KMS-11 (cell line): ENCODE data around the gene SNX17.
A peak's percentile ranks its signal among the peaks of the same experiment; 100 is the strongest.

ENCODE experiments used
- H2AFZ ChIP-seq: fragments of 200-600 bp; sonication (generic); 2 replicates; pipeline ENCODE4 v1.6.1; 2016; ENCODE audit warnings: antibody characterized with exemption, mixed run types, low read depth
- H3K27ac ChIP-seq: fragments of 200-600 bp; sonication (generic); 2 replicates; pipeline ENCODE4 v1.6.1; 2016; ENCODE audit warnings: mild to moderate bottlenecking, mixed run types
- H3K27me3 ChIP-seq: fragments of 200-600 bp; sonication (generic); 2 replicates; pipeline ENCODE4 v1.6.1; 2017; ENCODE audit warnings: mild to moderate bottlenecking, low read depth, mixed run types, moderate library complexity; ENCODE audit not compliant: insufficient read depth
- H3K36me3 ChIP-seq: fragments of 200-600 bp; sonication (generic); 2 replicates; pipeline ENCODE4 v1.6.1; 2017; ENCODE audit warnings: mild to moderate bottlenecking, mixed run types; ENCODE audit not compliant: insufficient read depth
- H3K4me1 ChIP-seq: fragments of 200-600 bp; sonication (generic); 2 replicates; pipeline ENCODE4 v1.6.1; 2016; ENCODE audit warnings: mild to moderate bottlenecking, low read depth, mixed run types; ENCODE audit not compliant: poor library complexity, severe bottlenecking
- H3K4me2 ChIP-seq: fragments of 200-600 bp; sonication (generic); 2 replicates; pipeline ENCODE4 v1.7.0; 2016; ENCODE audit warnings: mild to moderate bottlenecking, mixed run types
- H3K4me3 ChIP-seq: fragments of 200-600 bp; sonication (generic); IDR thresholded peaks from 2 replicates; pipeline ENCODE4 v1.6.1; 2017; ENCODE audit warnings: low read depth, low read length, mixed read lengths; ENCODE audit not compliant: insufficient read depth
- H3K79me2 ChIP-seq: fragments of 200-600 bp; sonication (generic); 2 replicates; pipeline ENCODE4 v1.6.1; 2016; ENCODE audit warnings: low read depth, mixed run types; ENCODE audit not compliant: insufficient read depth
- H3K9ac ChIP-seq: fragments of 200-600 bp; sonication (generic); 2 replicates; pipeline ENCODE4 v1.6.1; 2016; ENCODE audit warnings: mild to moderate bottlenecking, mixed run types
- H4K20me1 ChIP-seq: fragments of 200-600 bp; sonication (generic); 2 replicates; pipeline ENCODE4 v1.6.1; 2016; ENCODE audit warnings: mild to moderate bottlenecking, mixed run types; ENCODE audit not compliant: insufficient read depth
- TF ChIP-seq, protein P1 (sequence below): fragments of 200-600 bp; sonication (generic); conservative IDR thresholded peaks from 2 replicates; pipeline ENCODE4 v1.6.1; 2017; ENCODE audit warnings: low read depth, mild to moderate bottlenecking, antibody characterized with exemption, low read length, moderate library complexity, mixed read lengths

Gene SNX17

DNA sequence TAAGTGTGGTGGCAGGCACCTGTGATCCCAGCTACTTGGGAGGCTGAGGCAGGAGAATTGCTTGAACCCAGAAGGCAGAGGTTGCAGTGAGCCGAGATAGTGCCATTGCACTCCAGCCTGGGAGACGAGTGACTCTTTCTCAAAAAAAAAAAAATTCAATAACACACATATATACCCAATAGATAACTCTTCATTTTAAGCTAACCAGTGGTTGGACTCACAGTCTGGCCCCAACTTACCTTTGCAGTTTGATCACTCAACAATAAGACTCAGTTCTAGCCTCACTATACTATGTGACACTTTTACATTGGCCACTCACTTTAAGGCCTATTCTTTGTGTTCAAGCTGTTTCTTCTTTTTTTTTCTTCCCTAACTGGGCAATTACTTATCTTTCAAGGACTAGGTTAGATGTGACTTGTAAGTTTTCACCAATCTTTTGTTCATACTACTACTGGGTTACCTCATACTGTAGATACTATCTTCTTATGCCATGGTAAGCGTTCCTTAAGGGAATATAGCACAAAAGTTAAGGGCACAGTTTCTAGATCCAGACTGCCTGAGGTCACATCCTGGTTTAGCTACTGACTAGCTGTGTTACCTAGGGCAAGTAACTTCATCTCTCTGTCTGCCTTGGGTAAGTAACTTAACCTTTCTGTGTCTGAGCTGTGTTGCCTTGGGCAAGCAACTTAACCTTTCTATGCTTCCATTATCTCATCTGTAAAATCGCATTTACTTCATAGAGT is 7.6 kb upstream of the SNX17 start:
- peaks cover 6% of the 10 kb centered on the region for H3K4me1 ChIP-seq
- H3K79me2 ChIP-seq = peaks cover 7% of the 10 kb centered on the region; the same call in 1 of the 2 replicates
- no peaks in the 10 kb centered on the region for H3K36me3 ChIP-seq
- no peak overlapping the region for H3K27ac ChIP-seq
- no peak overlapping the region for H3K4me2 ChIP-seq
- no peaks in the 10 kb centered on the region for H4K20me1 ChIP-seq
- no peak overlapping the region for H2AFZ ChIP-seq
- no peaks in the 10 kb centered on the region for H3K27me3 ChIP-seq
- H3K9ac ChIP-seq = no peak overlapping the region
- H3K4me3 ChIP-seq = no peak overlapping the region
- TF ChIP-seq, protein P1, sequence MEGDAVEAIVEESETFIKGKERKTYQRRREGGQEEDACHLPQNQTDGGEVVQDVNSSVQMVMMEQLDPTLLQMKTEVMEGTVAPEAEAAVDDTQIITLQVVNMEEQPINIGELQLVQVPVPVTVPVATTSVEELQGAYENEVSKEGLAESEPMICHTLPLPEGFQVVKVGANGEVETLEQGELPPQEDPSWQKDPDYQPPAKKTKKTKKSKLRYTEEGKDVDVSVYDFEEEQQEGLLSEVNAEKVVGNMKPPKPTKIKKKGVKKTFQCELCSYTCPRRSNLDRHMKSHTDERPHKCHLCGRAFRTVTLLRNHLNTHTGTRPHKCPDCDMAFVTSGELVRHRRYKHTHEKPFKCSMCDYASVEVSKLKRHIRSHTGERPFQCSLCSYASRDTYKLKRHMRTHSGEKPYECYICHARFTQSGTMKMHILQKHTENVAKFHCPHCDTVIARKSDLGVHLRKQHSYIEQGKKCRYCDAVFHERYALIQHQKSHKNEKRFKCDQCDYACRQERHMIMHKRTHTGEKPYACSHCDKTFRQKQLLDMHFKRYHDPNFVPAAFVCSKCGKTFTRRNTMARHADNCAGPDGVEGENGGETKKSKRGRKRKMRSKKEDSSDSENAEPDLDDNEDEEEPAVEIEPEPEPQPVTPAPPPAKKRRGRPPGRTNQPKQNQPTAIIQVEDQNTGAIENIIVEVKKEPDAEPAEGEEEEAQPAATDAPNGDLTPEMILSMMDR = no peak

DNA sequence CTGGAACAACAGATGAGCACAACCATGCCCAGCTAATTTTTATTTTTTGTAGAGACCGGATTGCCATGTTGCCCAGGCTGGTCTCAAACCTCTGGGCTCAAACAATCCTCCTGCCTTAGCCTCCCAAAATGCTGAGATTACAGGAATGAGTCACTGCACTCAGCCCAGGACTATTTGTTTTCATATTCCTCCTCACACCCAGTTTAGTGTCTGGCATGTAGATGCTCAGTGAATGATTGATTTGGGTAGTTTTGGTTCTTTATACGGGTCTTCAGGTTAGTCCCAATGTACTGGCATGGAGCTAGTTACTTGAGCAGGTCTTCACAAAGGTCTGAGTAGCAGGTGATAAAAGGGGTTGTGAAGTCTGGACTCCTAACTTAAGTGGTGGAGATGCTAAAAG is 6.5 kb upstream of the SNX17 start:
- no peak overlapping the region for H3K4me2 ChIP-seq
- H3K9ac ChIP-seq = no peak overlapping the region
- no peaks in the 10 kb centered on the region for H3K27me3 ChIP-seq
- H3K36me3 ChIP-seq = no peaks in the 10 kb centered on the region
- H3K4me1 ChIP-seq = no peaks in the 10 kb centered on the region
- no peaks in the 10 kb centered on the region for H4K20me1 ChIP-seq
- peaks cover 5% of the 10 kb centered on the region; the same call in 1 of the 2 replicates for H3K79me2 ChIP-seq
- no peak overlapping the region for H3K27ac ChIP-seq
- H3K4me3 ChIP-seq = no peak overlapping the region
- TF ChIP-seq, protein P1 = no peak
- H2AFZ ChIP-seq = no peak overlapping the region

DNA sequence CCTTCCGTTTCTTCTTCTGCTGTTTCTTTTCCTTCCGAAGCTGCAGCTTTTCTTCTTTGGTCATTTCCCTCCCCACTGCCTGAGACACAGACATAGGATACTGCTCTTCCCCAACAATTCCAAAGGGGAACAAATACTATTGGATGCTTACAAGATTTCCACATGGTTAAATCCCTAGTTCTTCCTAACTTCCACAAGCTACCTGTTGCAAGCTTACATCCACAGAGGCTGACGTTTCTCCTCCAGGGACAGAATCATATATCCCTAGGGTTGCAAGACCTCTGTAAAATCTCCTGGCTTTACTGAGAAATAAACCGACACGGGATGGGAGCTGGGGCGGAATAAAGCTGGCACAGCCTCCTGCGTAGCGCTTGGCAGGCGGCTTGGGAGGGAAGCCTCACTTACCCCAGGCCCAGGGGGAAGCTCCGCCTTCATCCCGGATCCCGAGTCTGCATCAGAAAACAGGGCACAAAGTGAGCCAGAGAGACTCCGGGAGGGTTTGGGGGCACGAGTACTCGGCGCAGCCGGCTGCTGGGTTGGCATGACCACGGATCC is 868 bp upstream of the SNX17 start:
- H3K36me3 ChIP-seq = no peaks in the 10 kb centered on the region
- no peaks in the 10 kb centered on the region for H4K20me1 ChIP-seq
- H2AFZ ChIP-seq = peak overlapping the region; percentile 83
- peak overlapping the region; percentile 81 for H3K4me3 ChIP-seq
- peak overlapping the region; percentile 52; the same call in 1 of the 2 replicates for H3K27ac ChIP-seq
- no peaks in the 10 kb centered on the region for H3K27me3 ChIP-seq
- H3K9ac ChIP-seq = peak overlapping the region; percentile 86
- TF ChIP-seq, protein P1 = no peak
- peaks cover 9% of the 10 kb centered on the region for H3K4me1 ChIP-seq
- peaks cover 33% of the 10 kb centered on the region for H3K79me2 ChIP-seq
- peak overlapping the region; percentile 100 for H3K4me2 ChIP-seq

DNA sequence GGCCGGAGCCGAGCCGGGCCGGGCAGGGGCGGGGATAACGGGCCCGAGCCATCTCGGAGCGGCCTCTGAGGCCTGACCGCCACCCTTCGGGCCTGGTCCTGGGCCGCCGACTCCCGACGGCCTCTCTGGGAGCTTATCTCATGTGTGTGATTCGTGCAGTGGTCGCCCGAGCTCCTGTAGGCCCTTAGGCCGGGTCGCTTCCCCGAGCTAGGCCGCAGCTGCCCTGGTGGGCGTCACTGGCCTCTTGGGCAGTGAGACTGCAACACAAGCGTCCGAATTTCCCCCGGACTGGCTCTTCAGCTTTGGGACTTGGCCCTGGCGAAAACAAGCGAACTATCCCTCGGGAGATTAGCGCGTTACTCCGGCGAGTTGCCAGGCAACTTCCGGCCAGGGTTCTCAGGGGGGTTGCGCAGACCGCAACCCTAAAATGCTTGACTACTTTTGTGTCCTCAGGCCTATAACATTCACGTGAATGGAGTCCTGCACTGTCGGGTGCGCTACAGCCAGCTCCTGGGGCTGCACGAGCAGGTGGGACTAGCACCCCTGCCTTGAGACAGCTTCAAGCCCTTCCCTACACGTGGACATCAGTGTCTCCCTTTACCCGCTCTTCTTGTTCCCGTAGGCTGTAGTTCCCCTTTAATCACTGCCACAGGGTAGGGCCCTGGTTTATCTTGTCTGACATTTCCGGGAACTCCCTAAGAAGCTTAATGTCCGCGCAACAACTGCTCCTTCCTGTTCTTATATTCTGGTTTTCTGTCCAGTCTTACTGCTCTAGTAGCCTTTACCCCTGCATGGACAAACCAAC is 602 bp downstream of the SNX17 start:
- H3K27ac ChIP-seq = peak overlapping the region; percentile 79
- H3K4me2 ChIP-seq = peak overlapping the region; percentile 80
- no peaks in the 10 kb centered on the region for H4K20me1 ChIP-seq
- H3K36me3 ChIP-seq = no peaks in the 10 kb centered on the region
- H3K4me3 ChIP-seq = no peak overlapping the region
- H3K79me2 ChIP-seq = peaks cover 33% of the 10 kb centered on the region
- peak overlapping the region; percentile 35 for H2AFZ ChIP-seq
- TF ChIP-seq, protein P1 = no peak
- no peaks in the 10 kb centered on the region for H3K27me3 ChIP-seq
- H3K4me1 ChIP-seq = peaks cover 9% of the 10 kb centered on the region
- H3K9ac ChIP-seq = peak overlapping the region; percentile 86
